GM12865 (cell line): ENCODE measurements around the gene CAMK2B.

Experiments used
- DNase-seq: peaks from one replicate; pipeline ENCODE4 v3.0.0; 2010; ENCODE audit warnings: low read depth
- H3K4me3 ChIP-seq: 2 replicates; pipeline ENCODE4 v1.5.1; 2011; ENCODE audit warnings: mild to moderate bottlenecking, low read depth, low read length, control low read depth
- TF ChIP-seq, protein P1 (sequence below): IDR thresholded peaks from 2 replicates; pipeline ENCODE4 v1.5.1; 2011; ENCODE audit warnings: low read length, control low read depth, low read depth, inconsistent platforms; ENCODE audit not compliant: insufficient read depth; ENCODE audit errors: missing control alignments

CAMK2B gene

DNA sequence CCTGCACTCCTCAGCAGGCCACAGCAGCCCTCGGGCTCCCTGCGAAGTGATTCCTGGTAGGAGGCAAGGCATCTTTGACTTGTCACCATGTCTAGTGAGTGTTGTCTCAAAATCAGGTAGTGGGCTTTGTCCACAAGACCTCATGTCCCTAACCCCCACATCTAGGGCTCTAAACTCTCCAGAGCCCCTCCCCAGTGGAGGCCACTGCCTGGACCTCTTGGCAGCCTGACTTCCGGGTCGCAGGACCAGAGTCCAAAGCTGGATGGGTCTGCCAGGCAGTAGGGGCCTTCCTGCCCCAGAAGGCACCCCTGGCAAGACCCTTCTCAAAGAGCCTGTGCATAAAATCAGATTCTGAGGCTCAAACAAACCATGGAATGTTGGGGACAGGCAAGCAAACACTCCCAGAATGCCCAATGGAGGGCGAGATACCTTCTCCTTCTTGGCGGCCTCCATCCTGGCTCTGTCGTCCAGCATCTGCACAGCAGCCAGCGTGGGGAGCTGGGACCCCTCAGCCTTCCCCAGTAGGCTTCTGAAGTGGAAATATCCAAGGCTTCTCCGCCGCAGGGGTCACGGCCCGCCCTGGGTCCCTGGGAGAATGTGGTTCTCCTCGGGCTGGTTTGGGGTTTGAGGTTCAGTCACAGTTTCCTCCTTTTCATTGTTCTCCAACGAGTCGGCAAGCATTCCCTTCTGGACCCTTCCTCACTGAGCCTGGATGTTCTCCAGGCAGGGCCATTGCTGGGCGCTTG is 136.7 kb downstream of the CAMK2B start:
- H3K4me3 ChIP-seq: no peak overlapping the region

DNA sequence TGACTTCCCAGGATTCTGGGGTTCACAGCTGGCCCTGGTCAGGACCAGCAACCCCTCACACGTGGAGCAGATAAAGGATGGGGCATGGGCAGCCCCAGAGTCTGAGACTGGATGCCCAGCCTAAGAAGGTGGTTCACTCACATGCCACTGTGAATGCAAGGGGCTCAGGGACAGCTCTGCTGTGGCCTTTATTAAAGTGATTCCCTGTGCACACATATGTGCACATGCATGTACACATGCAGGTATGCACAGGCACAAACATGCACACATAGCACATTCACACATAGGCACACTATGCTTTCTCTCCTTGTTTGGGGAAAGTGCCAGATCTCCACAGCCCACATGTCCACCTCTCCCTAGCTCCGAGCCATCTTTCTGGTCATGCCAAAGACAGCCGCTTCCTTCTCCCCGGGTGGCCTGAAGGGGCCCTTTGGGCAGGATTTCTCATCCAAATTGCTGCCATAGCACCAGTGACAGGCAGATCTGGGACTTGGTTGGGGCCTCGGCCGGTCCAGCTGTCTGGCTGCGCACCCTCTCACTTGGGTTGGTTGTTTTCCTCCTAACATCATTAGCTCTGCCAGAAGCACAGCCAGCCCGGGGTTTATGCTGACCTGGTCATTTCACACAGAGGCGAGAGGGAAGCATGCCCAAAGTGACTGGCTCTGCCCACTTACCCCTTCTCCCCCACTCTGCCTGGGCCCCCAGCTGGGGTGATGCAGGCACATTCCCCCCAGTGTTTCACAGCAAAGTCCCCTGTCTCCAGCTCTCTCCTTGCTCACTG is 137.6 kb downstream of the CAMK2B start:
- DNase-seq: no peak
- TF ChIP-seq, protein P1, sequence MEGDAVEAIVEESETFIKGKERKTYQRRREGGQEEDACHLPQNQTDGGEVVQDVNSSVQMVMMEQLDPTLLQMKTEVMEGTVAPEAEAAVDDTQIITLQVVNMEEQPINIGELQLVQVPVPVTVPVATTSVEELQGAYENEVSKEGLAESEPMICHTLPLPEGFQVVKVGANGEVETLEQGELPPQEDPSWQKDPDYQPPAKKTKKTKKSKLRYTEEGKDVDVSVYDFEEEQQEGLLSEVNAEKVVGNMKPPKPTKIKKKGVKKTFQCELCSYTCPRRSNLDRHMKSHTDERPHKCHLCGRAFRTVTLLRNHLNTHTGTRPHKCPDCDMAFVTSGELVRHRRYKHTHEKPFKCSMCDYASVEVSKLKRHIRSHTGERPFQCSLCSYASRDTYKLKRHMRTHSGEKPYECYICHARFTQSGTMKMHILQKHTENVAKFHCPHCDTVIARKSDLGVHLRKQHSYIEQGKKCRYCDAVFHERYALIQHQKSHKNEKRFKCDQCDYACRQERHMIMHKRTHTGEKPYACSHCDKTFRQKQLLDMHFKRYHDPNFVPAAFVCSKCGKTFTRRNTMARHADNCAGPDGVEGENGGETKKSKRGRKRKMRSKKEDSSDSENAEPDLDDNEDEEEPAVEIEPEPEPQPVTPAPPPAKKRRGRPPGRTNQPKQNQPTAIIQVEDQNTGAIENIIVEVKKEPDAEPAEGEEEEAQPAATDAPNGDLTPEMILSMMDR: no peak

More for the DNA sequence above, 136.7 kb downstream of the CAMK2B start:
- no peak for DNase-seq
- TF ChIP-seq, protein P1: no peak

DNA sequence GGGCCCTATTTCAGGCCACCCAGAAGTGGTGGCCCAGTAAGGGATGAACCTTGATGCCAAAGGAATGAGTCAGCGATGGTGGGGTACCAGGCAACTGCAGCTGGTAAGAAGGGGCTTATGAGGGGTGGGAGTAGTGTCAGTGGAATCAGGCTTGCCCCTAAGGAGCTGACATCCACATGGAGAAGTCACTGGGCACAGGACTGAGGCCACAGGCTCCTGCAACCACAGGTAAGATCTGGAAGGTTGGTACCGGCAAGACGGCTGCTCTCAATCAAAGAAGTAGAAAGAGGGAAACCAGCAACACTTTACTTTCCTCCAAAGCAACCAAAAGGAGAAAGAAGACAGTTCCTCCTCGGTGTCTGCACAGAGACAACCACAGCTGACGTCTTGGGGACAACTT is 138.7 kb downstream of the CAMK2B start:
- TF ChIP-seq, protein P1: no peak
- no peak for DNase-seq
- H3K4me3 ChIP-seq: no peak overlapping the region

More for the DNA sequence above, 137.6 kb downstream of the CAMK2B start:
- H3K4me3 ChIP-seq: no peak overlapping the region

DNA sequence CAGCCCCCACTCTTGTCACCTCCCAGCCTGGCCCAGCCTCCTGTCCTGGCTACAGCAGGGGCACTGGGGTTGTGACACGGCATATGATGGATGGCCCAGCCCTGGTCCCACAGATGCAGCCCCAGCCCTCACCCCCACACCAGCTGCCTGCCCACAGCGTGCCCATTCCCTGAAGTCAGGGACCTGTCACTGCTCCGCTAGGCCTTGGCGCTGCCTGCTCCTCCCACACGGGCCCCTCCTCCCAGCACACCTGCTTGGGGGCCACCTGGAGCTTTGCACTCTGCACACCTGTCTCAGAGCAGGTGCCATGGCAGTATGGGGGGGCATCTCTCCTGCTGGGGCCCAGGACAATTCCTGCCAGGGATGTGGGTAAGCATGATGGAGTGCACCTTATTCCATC is 139.7 kb downstream of the CAMK2B start:
- no peak overlapping the region for H3K4me3 ChIP-seq
- DNase-seq: no peak
- TF ChIP-seq, protein P1: no peak

DNA sequence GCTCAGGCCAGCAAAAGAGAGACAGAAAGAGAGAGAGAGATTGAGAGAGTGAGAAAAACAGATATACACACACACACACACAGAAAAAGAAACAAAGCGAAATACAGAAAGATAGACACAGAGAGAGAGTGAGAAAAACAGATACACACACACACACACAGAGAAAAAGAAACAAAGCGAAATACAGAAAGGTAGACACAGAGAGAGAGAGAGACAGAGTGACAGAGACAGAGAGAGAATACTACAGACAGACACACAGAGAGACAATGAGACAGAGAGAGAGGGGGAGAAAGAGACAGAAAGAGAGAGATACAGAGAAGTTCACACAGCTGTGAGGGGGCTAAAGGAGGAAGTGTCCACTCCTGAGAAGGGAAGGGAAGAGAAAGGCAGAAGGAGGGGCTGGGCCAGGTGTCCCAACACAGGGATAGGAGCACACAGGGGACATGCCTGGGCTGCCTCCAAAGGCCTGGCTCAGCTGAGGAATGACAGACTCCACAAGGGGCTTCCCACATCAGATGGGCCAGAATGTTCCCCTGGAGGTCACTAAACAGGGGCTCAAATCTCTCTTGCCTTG is 140.4 kb downstream of the CAMK2B start:
- TF ChIP-seq, protein P1: no peak
- no peak for DNase-seq
- H3K4me3 ChIP-seq: no peak overlapping the region

DNA sequence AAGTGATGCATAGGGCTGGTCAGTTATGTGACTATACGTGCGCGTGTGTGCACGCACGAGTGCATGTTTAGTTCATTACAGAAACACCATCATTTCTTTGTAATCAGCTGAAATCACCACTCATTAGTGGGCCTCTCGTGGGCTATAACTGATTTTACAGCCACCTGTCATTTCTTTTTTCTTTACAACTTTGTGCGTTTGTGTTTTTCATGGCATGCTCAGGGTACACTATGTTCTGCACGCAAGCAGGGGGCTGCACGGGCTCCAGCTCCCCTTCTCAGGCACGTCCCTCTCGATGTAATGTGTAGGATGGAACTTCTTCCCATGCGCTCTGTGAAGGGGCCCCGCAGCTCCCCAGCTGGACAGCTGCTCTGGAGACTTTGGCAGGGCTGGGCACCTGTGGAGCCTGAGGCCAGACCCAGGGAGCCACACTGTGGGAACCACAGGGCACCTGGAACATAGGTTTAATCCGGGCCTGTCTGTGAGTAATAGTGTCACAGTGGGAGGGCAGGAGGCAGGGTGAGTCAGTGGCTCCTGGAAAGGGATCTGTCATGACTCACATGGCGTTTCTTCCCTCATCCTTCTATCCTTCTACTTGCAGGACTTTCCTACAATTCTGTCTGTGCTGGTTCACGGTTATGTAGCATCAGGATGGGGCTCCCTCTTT is 141.1 kb downstream of the CAMK2B start:
- DNase-seq: no peak
- H3K4me3 ChIP-seq: no peak overlapping the region
- TF ChIP-seq, protein P1: no peak
